Suprapubic skin (tissue), 4 donors: ENCODE measurements around the gene MED13L.

Experiments used
- EP300 ChIP-seq: sonication (generic); formaldehyde crosslinking; IDR thresholded peaks from one replicate; pipeline ENCODE4 v1.6.1; 2017; ENCODE audit warnings: antibody characterized with exemption
- POLR2A ChIP-seq, 2 donors: fragments of 450-650 bp; IDR thresholded peaks; one replicate each; pipeline ENCODE4 v1.6.1; 2017; ENCODE audit warnings: antibody characterized with exemption in 2 of 2, mild to moderate bottlenecking in 2 of 2, moderate library complexity in 2 of 2
- POLR2AphosphoS5 ChIP-seq, 3 donors: sonication (generic); formaldehyde crosslinking; IDR thresholded peaks; one replicate each; pipeline ENCODE4 v1.6.1; 2017; ENCODE audit warnings: antibody characterized with exemption in 3 of 3
- TF ChIP-seq, protein P1 (sequence below), 2 donors: fragments of 200-600 bp in 1 of 2; fragments of 450-650 bp in 1 of 2; sonication (generic) in 1 of 2; IDR thresholded peaks; one replicate each; pipeline ENCODE4 v1.5.1; 2016 to 2019; ENCODE audit warnings: antibody characterized with exemption in 2 of 2, mild to moderate bottlenecking in 1 of 2, moderate library complexity in 1 of 2

DNA sequence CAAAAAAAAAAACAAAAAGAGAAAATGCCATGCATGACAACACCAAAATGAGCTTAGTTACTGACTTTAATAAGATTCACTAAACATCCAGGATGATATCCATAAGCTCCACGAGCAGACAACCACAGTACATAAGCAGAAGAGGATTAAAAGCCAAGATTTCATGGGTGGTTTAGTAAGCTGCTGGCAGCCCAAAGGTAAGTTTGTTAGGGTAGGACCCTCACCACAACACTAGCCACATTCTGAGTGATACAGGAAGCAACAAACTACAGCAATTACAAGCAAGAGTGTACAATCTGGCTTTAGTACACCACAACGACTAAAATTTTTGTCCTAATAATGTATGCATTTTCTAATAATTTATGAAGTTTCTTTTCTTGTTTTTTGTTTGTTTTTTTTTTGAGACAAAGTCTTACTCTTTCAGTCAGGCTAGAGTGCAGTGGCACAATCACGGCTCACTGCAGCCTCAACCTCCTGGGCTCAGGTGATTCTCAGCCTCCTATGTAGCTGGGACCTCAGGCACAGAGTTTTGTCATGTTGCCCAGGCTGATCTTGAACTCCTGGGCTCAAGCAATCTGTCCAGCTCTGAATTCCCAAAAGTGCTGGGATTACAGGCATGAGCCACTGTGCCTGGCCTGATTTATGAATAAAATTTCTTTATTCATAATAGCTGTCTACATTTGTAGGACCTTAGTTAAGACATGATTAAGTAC, 221.4 kb downstream of the MED13L start:
- TF ChIP-seq POLR2AphosphoS5 (IDR thresholded peaks at IDR 0.05) (no peak), POLR2A (IDR thresholded peaks at IDR 0.05) (no peak), EP300 (no peak)
- TF ChIP-seq, protein P1, sequence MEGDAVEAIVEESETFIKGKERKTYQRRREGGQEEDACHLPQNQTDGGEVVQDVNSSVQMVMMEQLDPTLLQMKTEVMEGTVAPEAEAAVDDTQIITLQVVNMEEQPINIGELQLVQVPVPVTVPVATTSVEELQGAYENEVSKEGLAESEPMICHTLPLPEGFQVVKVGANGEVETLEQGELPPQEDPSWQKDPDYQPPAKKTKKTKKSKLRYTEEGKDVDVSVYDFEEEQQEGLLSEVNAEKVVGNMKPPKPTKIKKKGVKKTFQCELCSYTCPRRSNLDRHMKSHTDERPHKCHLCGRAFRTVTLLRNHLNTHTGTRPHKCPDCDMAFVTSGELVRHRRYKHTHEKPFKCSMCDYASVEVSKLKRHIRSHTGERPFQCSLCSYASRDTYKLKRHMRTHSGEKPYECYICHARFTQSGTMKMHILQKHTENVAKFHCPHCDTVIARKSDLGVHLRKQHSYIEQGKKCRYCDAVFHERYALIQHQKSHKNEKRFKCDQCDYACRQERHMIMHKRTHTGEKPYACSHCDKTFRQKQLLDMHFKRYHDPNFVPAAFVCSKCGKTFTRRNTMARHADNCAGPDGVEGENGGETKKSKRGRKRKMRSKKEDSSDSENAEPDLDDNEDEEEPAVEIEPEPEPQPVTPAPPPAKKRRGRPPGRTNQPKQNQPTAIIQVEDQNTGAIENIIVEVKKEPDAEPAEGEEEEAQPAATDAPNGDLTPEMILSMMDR (IDR thresholded peaks at IDR 0.05), result no peak
